ENCODE measurements around the gene RNF215.

- TF ChIP-seq EZH2 (optimal IDR thresholded peaks at IDR 0.05; ENCODE audit: low read depth, low read length): no peak
- TF ChIP-seq CTCF (IDR thresholded peaks at IDR 0.05; ENCODE audit: low read length): no peak
Observed at GRCh38 chr22:30336752-30337460, 50.3 kb downstream of the RNF215 start.
